Stimulated activated CD4-positive, alpha-beta T cell treated with anti-CD3 and anti-CD28 coated beads, TNF-alpha, amount 100 ng/mL, for 4 hours (primary cell): ENCODE data around the gene NKAIN2.
"Not testable (repeated sequence)": the region's sequence is repeated elsewhere in the genome, so short reads cannot be mapped to it uniquely, and the experiment has no call there.

Source experiments
- DNase-seq, 3 experiments: peaks; one replicate each; pipeline ENCODE4 v3.0.0-alpha.2; 2020; ENCODE audit warnings: low read depth in 3 of 3

The NKAIN2 gene

GRCh38 chr6:123966618-123967017 lies 163.0 kb downstream of the NKAIN2 start:
- DNase-seq, result no peak

GRCh38 chr6:123967905-123968304 lies 164.2 kb downstream of the NKAIN2 start:
- no peak for DNase-seq

- DNase-seq, result no peak
Observed at GRCh38 chr6:123972600-123973294, 169.1 kb downstream of the NKAIN2 start.

GRCh38 chr6:123980311-123980710 lies 176.6 kb downstream of the NKAIN2 start:
- DNase-seq, result no peak

GRCh38 chr6:123986938-123987337 lies 183.3 kb downstream of the NKAIN2 start:
- no peak for DNase-seq

GRCh38 chr6:123989918-123990317 lies 186.3 kb downstream of the NKAIN2 start:
- DNase-seq, result not testable (repeated sequence)

- no peak for DNase-seq
Observed at GRCh38 chr6:123990376-123990775, 186.7 kb downstream of the NKAIN2 start.

- no peak for DNase-seq
Observed at GRCh38 chr6:123994168-123994567, 190.5 kb downstream of the NKAIN2 start.

- no peak for DNase-seq
Observed at GRCh38 chr6:123994891-123995635, 191.4 kb downstream of the NKAIN2 start.

- DNase-seq, result no peak
Observed at GRCh38 chr6:123997223-123997622, 193.6 kb downstream of the NKAIN2 start.

GRCh38 chr6:124002377-124003081 lies 198.9 kb downstream of the NKAIN2 start:
- no peak for DNase-seq

GRCh38 chr6:124007266-124007665 lies 203.6 kb downstream of the NKAIN2 start:
- no peak for DNase-seq

GRCh38 chr6:124008000-124008987 lies 204.6 kb downstream of the NKAIN2 start:
- DNase-seq, result no peak

GRCh38 chr6:124008988-124009765 lies 205.5 kb downstream of the NKAIN2 start:
- no peak for DNase-seq

GRCh38 chr6:124010574-124010973 lies 206.9 kb downstream of the NKAIN2 start:
- DNase-seq, result no peak

GRCh38 chr6:124011180-124011579 lies 207.5 kb downstream of the NKAIN2 start:
- no peak for DNase-seq

GRCh38 chr6:124022051-124022450 lies 218.4 kb downstream of the NKAIN2 start:
- DNase-seq, result not testable (repeated sequence)

GRCh38 chr6:124022641-124023040 lies 219.0 kb downstream of the NKAIN2 start:
- no peak for DNase-seq

- DNase-seq, result no peak
Observed at GRCh38 chr6:124026694-124027093, 223.0 kb downstream of the NKAIN2 start.

GRCh38 chr6:124027392-124027791 lies 223.7 kb downstream of the NKAIN2 start:
- DNase-seq, result no peak

GRCh38 chr6:124028117-124028516 lies 224.5 kb downstream of the NKAIN2 start:
- DNase-seq, result no peak
